K562 (cell line): ENCODE results near the gene ASRGL1. TPM values are rescaled to one million over a fixed set of nuclear protein-coding genes. Genes with fewer than 3 reads are reported as not detected.

Experiments used
- ATAC-seq: fragments of 200-7000 bp; cut with Tn5 transposase; 3 replicates; pipeline ENCODE4 v1.9.1; 2020; ENCODE audit warnings: moderate library complexity
- BruUV-seq: library from RNA; stranded (reverse); fragments of 400-500 nt; replicated peaks from 2 replicates; lab custom pipeline; 2021; lab: Mats Ljungman, UMichigan
- CTCF ChIA-PET: fragments of 300-600 bp; formaldehyde crosslinking; extraction: SDS; loops from one replicate; lab custom pipeline; 2021; ENCODE audit warnings: low intra/inter-chr PET ratio; lab: Yijun Ruan, JAX
- POLR2A ChIA-PET: fragments of 300-600, 350-650 bp; sonication (Branson Sonifier 250); formaldehyde crosslinking; extraction: SDS; loops from one replicate; lab custom pipeline; 2021; ENCODE audit warnings: antibody characterized with exemption, inconsistent platforms; lab: Yijun Ruan, JAX
- DNase-seq, 4 experiments: peaks; one replicate each; pipeline versions ENCODE4 v3.0.0 to v3.0.0-alpha.2; 2011 to 2018; ENCODE audit warnings: low spot score in 3 of 4, mixed read lengths in 3 of 4; ENCODE audit errors: extremely low read depth in 1 of 4
- FAIRE-seq: peaks from 2 replicates; lab custom pipeline; 2011; peaks lifted over from hg19 to GRCh38; lab: Jason Lieb, UNC
- H2AFZ ChIP-seq: 2 replicates; pipeline ENCODE4 v1.6.0; 2011; ENCODE audit warnings: low read depth, low read length, control low read depth, inconsistent platforms
- H3K27ac ChIP-seq: fragments of 200-600 bp; 3 replicates; pipeline ENCODE4 v1.8.0; 2011; ENCODE audit warnings: low read depth, mild to moderate bottlenecking, control low read depth, inconsistent platforms, low read length, moderate library complexity, mixed read lengths; ENCODE audit errors: extremely low read depth
- H3K27me3 ChIP-seq, 2 experiments: fragments of 300-600 bp in 1 of 2; 2 replicates in 1 of 2; 3 replicates in 1 of 2; pipeline versions ENCODE4 v1.6.0 to v1.8.0; 2011; ENCODE audit warnings: inconsistent platforms in 2 of 2, low read length in 2 of 2, mild to moderate bottlenecking in 1 of 2, mixed read lengths in 1 of 2, moderate library complexity in 1 of 2; ENCODE audit not compliant: control insufficient read depth in 2 of 2, insufficient read depth in 2 of 2
- H3K36me3 ChIP-seq: fragments of 300-600 bp; 3 replicates; pipeline ENCODE4 v1.8.0; 2011; ENCODE audit warnings: mild to moderate bottlenecking, low read length, inconsistent platforms; ENCODE audit not compliant: control insufficient read depth, insufficient read depth
- H3K4me1 ChIP-seq, 2 experiments: fragments of 200-600 bp in 1 of 2; replicated peaks in 1 of 2; 2 replicates in 1 of 2; 3 replicates in 1 of 2; pipeline versions ENCODE4 v1.5.1 to v1.8.0; 2011; ENCODE audit warnings: inconsistent platforms in 2 of 2, low read length in 2 of 2, mild to moderate bottlenecking in 1 of 2, mixed read lengths in 1 of 2, moderate library complexity in 1 of 2; ENCODE audit not compliant: control insufficient read depth in 2 of 2, insufficient read depth in 2 of 2
- H3K4me2 ChIP-seq: 2 replicates; pipeline ENCODE4 v1.6.1; 2011; ENCODE audit warnings: low read length, control low read depth, inconsistent platforms, mixed read lengths; ENCODE audit not compliant: insufficient read depth
- H3K4me3 ChIP-seq: fragments of 200-600 bp; sonication (generic), shearing (Covaris generic); 2 replicates; pipeline ENCODE4 v1.5.1; 2016; ENCODE audit warnings: control low read depth, inconsistent platforms
- H3K79me2 ChIP-seq: fragments of 200-600 bp; 3 replicates; pipeline ENCODE4 v1.8.0; 2011; ENCODE audit warnings: low read length, inconsistent platforms; ENCODE audit not compliant: control insufficient read depth, insufficient read depth
- H3K9ac ChIP-seq, 2 experiments: 2 replicates each; pipeline versions ENCODE4 v1.6.0 to v1.6.1; 2011; ENCODE audit warnings: low read depth in 2 of 2, low read length in 2 of 2, control low read depth in 1 of 2, inconsistent platforms in 1 of 2, mild to moderate bottlenecking in 1 of 2, mixed read lengths in 1 of 2; ENCODE audit not compliant: insufficient read depth in 1 of 2
- H3K9me1 ChIP-seq: one replicate; pipeline ENCODE4 v1.6.0; 2011; ENCODE audit warnings: inconsistent platforms, mild to moderate bottlenecking, low read length, moderate library complexity; ENCODE audit not compliant: control insufficient read depth, insufficient read depth
- H3K9me3 ChIP-seq: replicated peaks from 2 replicates; pipeline ENCODE4 v1.5.1; 2011; ENCODE audit warnings: low read depth, low read length, inconsistent platforms; ENCODE audit not compliant: control insufficient read depth, insufficient read depth
- H4K20me1 ChIP-seq: replicated peaks from 2 replicates; pipeline ENCODE4 v1.6.1; 2011; ENCODE audit warnings: low read length, inconsistent platforms, mixed read lengths; ENCODE audit not compliant: control insufficient read depth, insufficient read depth
- CLOCK ChIP-seq: fragments of 250-450 bp; sonication (Bioruptor Pico); IDR thresholded peaks from 2 replicates; pipeline ENCODE4 v1.4.0; 2020; ENCODE audit warnings: mild to moderate bottlenecking, moderate library complexity, borderline replicate concordance
- CREM ChIP-seq: IDR thresholded peaks from 2 replicates; pipeline ENCODE4 v1.6.1; 2014; ENCODE audit warnings: antibody characterized with exemption, low read depth
- EP400 ChIP-seq: fragments of 450-650 bp; IDR thresholded peaks from 2 replicates; pipeline ENCODE4 v1.6.1; 2017; ENCODE audit warnings: antibody characterized with exemption, mild to moderate bottlenecking, moderate library complexity
- KDM4B ChIP-seq, 2 experiments: fragments of 450-650 bp in 1 of 2; sonication (generic) in 1 of 2; IDR thresholded peaks; 2 replicates each; pipeline ENCODE4 v1.6.1; 2016 to 2017; ENCODE audit warnings: borderline replicate concordance in 2 of 2, antibody characterized with exemption in 1 of 2, low read depth in 1 of 2, mild to moderate bottlenecking in 1 of 2
- MAFG ChIP-seq: fragments of 450-650 bp; conservative IDR thresholded peaks from 2 replicates; pipeline ENCODE4 v1.6.1; 2016; ENCODE audit warnings: missing genetic modification characterization, missing compliant biosample characterization
- PHF8 ChIP-seq: fragments of 200-600 bp; sonication (generic); IDR thresholded peaks from 2 replicates; pipeline ENCODE4 v1.6.1; 2012; ENCODE audit warnings: mixed run types, mild to moderate bottlenecking, inconsistent platforms, low read length, moderate library complexity, borderline replicate concordance
- RCOR1 ChIP-seq, 2 experiments: IDR thresholded peaks; 2 replicates each; pipeline ENCODE4 v1.6.1; 2012; ENCODE audit warnings: low read depth in 2 of 2, low read length in 2 of 2, borderline replicate concordance in 1 of 2, improper control_type of control experiment in 1 of 2
- SP2 ChIP-seq: IDR thresholded peaks from 2 replicates; pipeline ENCODE4 v1.6.1; 2011; ENCODE audit warnings: mild to moderate bottlenecking, low read depth, low read length, moderate library complexity; ENCODE audit not compliant: poor library complexity, severe bottlenecking; ENCODE audit errors: extremely low read depth
- STAT5B ChIP-seq: fragments of 250-450 bp; sonication (Bioruptor Pico); IDR thresholded peaks from 2 replicates; pipeline ENCODE4 v1.8.0; 2021; ENCODE audit warnings: mild to moderate bottlenecking, inconsistent platforms
- TCFL5 ChIP-seq: fragments of 250-450 bp; sonication (Bioruptor Pico); conservative IDR thresholded peaks from 2 replicates; pipeline ENCODE4 v1.6.1; 2021; ENCODE audit warnings: mild to moderate bottlenecking, moderate library complexity, matching md5 sums
- ZNF384 ChIP-seq: IDR thresholded peaks from 2 replicates; pipeline ENCODE4 v1.6.1; 2012; ENCODE audit warnings: low read depth, low read length, improper control_type of control experiment
- WGBS: fragments of 100-300 bp; shearing (Covaris generic); methylation state at CpG from one replicate; pipeline ENCODE4 v1.1.6; 2016; ENCODE audit warnings: low coverage, mixed read lengths; ENCODE audit not compliant: insufficient coverage; ENCODE audit errors: missing lambda C conversion rate; 5-methylcytosine and 5-hydroxymethylcytosine counted together
- in situ Hi-C: fragments of 300-500 bp; cut with MboI; formaldehyde crosslinking; loops from 4 replicates; pipeline ENCODE4 v1.15.0; 2018; ENCODE audit warnings: inconsistent platforms, mixed read lengths
- intact Hi-C: fragments of 100-400 bp; cut with micrococcal nuclease; formaldehyde crosslinking; loops from 2 replicates; pipeline ENCODE4 v1.14.2; 2022
- polyA plus RNA-seq, 8 experiments: library from polyadenylated mRNA; depleted of rRNA in 4 of 8; stranded (reverse) in 5 of 8; unstranded in 3 of 8; fragments of >200 nt; fragmentation: Nextera tagmentation in 2 of 8; fragmentation: Illumina TruSeq in 1 of 8; extraction: Ambion mirVana in 2 of 8; extraction: Trizol in 1 of 8; gene quantifications; 2 replicates each; pipeline versions ENCODE4 v1.2.1 to v1.2.3, GENCODE V29; 2011 to 2014; ENCODE audit warnings: inconsistent platforms in 1 of 8, missing spikeins in 1 of 8
- total RNA-seq, 7 experiments: library from RNA; depleted of rRNA in 6 of 7; stranded (reverse); fragments of >200 nt in 6 of 7; fragmentation: Illumina TruSeq in 2 of 7; extraction: Trizol in 2 of 7; gene quantifications; 2 replicates each; pipeline versions ENCODE4 v1.2.1 to v1.2.3, GENCODE V29; 2011 to 2021; ENCODE audit warnings: low replicate concordance in 1 of 7
- TF ChIP-seq, protein P1 (sequence below): fragments of 450-650 bp; IDR thresholded peaks from 2 replicates; pipeline ENCODE4 v1.6.1; 2016; ENCODE audit warnings: borderline replicate concordance
- TF ChIP-seq, protein P2 (sequence below), 2 experiments: IDR thresholded peaks; 2 replicates each; pipeline ENCODE4 v1.6.1; 2011; ENCODE audit warnings: borderline replicate concordance in 1 of 2, control low read depth in 1 of 2, low read depth in 1 of 2, low read length in 1 of 2, mild to moderate bottlenecking in 1 of 2, mixed read lengths in 1 of 2, moderate library complexity in 1 of 2; ENCODE audit not compliant: insufficient read depth in 1 of 2, insufficient read length in 1 of 2, poor library complexity in 1 of 2, severe bottlenecking in 1 of 2; ENCODE audit errors: extremely low read depth in 1 of 2

The ASRGL1 gene
- total and polyA plus RNA-seq, 9 of the 15 experiments (the other 6 are each of a cell fraction or from before 2014, with no cell fraction given) = 3.1 to 23.0 (median 11.2) TPM

- Histone ChIP-seq H3K4me1 (peaks cover 12 to 16% of the 10 kb centered on the region in 2 experiments; a peak in 3 of 5 replicates), H4K20me1 (no peaks in the 10 kb centered on the region), H3K27ac (no peak overlapping the region), H3K4me2 (no peak overlapping the region), H3K9me3 (no peaks in the 10 kb centered on the region), H3K4me3 (no peak overlapping the region), H3K79me2 (no peaks in the 10 kb centered on the region), H2AFZ (no peak overlapping the region), H3K36me3 (no peaks in the 10 kb centered on the region), H3K9me1 (no peaks in the 10 kb centered on the region), H3K27me3 (no peaks in the 10 kb centered on the region), H3K9ac (no peak overlapping the region)
- BruUV-seq = no TSS peak
- in situ Hi-C loops (no loop called here), intact Hi-C loops (no loop called here)
- FAIRE-seq (no peak), DNase-seq (no peak), ATAC-seq (no peak)
- ChIA-PET CTCF (interaction anchor here (0.6 kb wide), 1 partner anchor 43 kb away, joined by 4 read pairs; no protein-coding TSS in a partner anchor), POLR2A (interaction anchor here (0.6 to 1.8 kb wide), 5 partner anchors 9 to 227 kb away, joined by 3 to 7 read pairs (median 4); partner anchors contain the start of genes C11orf98 and CSKMT)
- TF ChIP-seq EP400 (no peak), KDM4B (IDR thresholded peaks at IDR 0.05; ENCODE audit: borderline replicate concordance in 2 of 2, low read depth in 1 of 2) (no peak), SP2 (no peak), TCFL5 (no peak), MAFG (tag) (no peak), ZNF384 (no peak), STAT5B (no peak), CLOCK (no peak), PHF8 (no peak), CREM (no peak), RCOR1 (IDR thresholded peaks at IDR 0.05; ENCODE audit: borderline replicate concordance in 1 of 2, low read depth in 2 of 2, low read length in 2 of 2) (no peak)
- TF ChIP-seq, protein P1, sequence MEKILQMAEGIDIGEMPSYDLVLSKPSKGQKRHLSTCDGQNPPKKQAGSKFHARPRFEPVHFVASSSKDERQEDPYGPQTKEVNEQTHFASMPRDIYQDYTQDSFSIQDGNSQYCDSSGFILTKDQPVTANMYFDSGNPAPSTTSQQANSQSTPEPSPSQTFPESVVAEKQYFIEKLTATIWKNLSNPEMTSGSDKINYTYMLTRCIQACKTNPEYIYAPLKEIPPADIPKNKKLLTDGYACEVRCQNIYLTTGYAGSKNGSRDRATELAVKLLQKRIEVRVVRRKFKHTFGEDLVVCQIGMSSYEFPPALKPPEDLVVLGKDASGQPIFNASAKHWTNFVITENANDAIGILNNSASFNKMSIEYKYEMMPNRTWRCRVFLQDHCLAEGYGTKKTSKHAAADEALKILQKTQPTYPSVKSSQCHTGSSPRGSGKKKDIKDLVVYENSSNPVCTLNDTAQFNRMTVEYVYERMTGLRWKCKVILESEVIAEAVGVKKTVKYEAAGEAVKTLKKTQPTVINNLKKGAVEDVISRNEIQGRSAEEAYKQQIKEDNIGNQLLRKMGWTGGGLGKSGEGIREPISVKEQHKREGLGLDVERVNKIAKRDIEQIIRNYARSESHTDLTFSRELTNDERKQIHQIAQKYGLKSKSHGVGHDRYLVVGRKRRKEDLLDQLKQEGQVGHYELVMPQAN = no peak
- TF ChIP-seq, protein P2, sequence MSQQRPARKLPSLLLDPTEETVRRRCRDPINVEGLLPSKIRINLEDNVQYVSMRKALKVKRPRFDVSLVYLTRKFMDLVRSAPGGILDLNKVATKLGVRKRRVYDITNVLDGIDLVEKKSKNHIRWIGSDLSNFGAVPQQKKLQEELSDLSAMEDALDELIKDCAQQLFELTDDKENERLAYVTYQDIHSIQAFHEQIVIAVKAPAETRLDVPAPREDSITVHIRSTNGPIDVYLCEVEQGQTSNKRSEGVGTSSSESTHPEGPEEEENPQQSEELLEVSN (IDR thresholded peaks at IDR 0.05; ENCODE audit: borderline replicate concordance in 1 of 2, extremely low read depth in 1 of 2, insufficient read depth in 1 of 2, insufficient read length in 1 of 2, low read depth in 1 of 2, low read length in 1 of 2, poor library complexity in 1 of 2, severe bottlenecking in 1 of 2) = no peak
- 33% methylated on average over 1 of the region's 1 CpG for WGBS
Measured at GRCh38 chr11:62437616-62438015, 100.4 kb downstream of the ASRGL1 start.
